Karpas-422 (cell line): ENCODE results near the gene NIP7. TPM values are rescaled to one million over a fixed set of nuclear protein-coding genes. Genes with fewer than 3 reads are reported as not detected.

Experiments
- DNase-seq: peaks from one replicate; pipeline ENCODE4 v3.0.0-alpha.2; 2015
- H2AFZ ChIP-seq: fragments of 200-600 bp; sonication (generic); 2 replicates; pipeline ENCODE4 v1.6.1; 2014; ENCODE audit warnings: antibody characterized with exemption, low read length, mixed read lengths
- H3K27ac ChIP-seq: fragments of 200-600 bp; sonication (generic); 2 replicates; pipeline ENCODE4 v1.5.1; 2014; ENCODE audit warnings: mild to moderate bottlenecking, low read length, moderate library complexity
- H3K27me3 ChIP-seq: fragments of 200-600 bp; sonication (generic); 2 replicates; pipeline ENCODE4 v1.6.1; 2014; ENCODE audit warnings: low read length, mixed read lengths
- H3K36me3 ChIP-seq: fragments of 200-600 bp; sonication (generic); 2 replicates; pipeline ENCODE4 v1.6.1; 2014; ENCODE audit warnings: low read length, mixed read lengths; ENCODE audit not compliant: insufficient read depth
- H3K4me1 ChIP-seq: fragments of 200-600 bp; sonication (generic); 2 replicates; pipeline ENCODE4 v1.6.1; 2014; ENCODE audit warnings: mild to moderate bottlenecking, low read length, mixed read lengths
- H3K4me2 ChIP-seq: fragments of 200-600 bp; sonication (generic); 2 replicates; pipeline ENCODE4 v1.6.1; 2014; ENCODE audit warnings: low read length, low read depth, mild to moderate bottlenecking; ENCODE audit not compliant: poor library complexity, severe bottlenecking
- H3K4me3 ChIP-seq: fragments of 200-600 bp; sonication (generic); 2 replicates; pipeline ENCODE4 v1.5.1; 2014; ENCODE audit warnings: mild to moderate bottlenecking, antibody characterized with exemption, low read length, mixed read lengths
- H3K79me2 ChIP-seq: fragments of 200-600 bp; sonication (generic); 2 replicates; pipeline ENCODE4 v1.6.1; 2014; ENCODE audit warnings: mild to moderate bottlenecking, low read length, mixed read lengths
- H3K9ac ChIP-seq: fragments of 200-600 bp; sonication (generic); 2 replicates; pipeline ENCODE4 v1.6.0; 2014; ENCODE audit warnings: low read length
- H3K9me2 ChIP-seq: fragments of 200-600 bp; sonication (generic), shearing (Covaris generic); replicated peaks from 2 replicates; pipeline ENCODE4 v1.6.0; 2014; ENCODE audit warnings: mild to moderate bottlenecking, low read length, moderate library complexity; ENCODE audit not compliant: insufficient read depth
- H3K9me3 ChIP-seq: fragments of 300-700, 200-600 bp; sonication (generic); 2 replicates; pipeline ENCODE4 v1.6.1; 2014; ENCODE audit warnings: low read length, mixed read lengths
- H4K20me1 ChIP-seq: fragments of 200-600 bp; sonication (generic); 2 replicates; pipeline ENCODE4 v1.6.1; 2014; ENCODE audit warnings: mild to moderate bottlenecking, antibody characterized with exemption, low read length, low read depth; ENCODE audit not compliant: insufficient read depth
- total RNA-seq: library from RNA; depleted of rRNA; stranded (reverse); fragments of >200 nt; shearing (Covaris generic); gene quantifications from 2 replicates; pipeline ENCODE4 v1.2.3, GENCODE V29; 2014; ENCODE audit warnings: low replicate concordance

NIP7 gene
- total RNA-seq, 1 experiment from 2014 or later: 24.4 TPM

DNA sequence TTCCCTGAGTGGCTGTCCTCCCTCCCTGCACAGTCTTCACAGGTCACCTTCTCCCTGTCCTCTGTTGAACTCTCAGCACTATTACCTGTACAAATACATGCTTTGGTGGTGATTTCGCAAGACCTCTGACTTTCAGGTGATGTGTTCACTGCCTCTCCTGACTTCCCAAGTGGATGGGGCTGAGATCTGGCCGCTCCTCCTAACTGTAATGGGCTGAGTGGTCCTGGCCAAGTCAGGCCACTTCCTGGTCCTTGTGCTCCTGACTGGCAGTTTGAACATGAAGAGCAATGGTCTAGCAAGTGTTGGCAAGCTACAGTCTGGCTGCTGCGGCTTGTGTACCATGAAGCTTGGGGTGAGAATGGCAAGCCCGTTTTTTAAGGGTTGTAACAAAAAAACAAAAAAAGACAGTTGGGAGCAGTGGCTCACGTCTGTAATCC lies 23.7 kb downstream of the NIP7 start:
- no peak for DNase-seq
- Histone ChIP-seq H4K20me1 (0 out of 2 replicates have a peak, but pooled peaks cover 7% of the 10 kb centered on the region), H3K4me3 (no peak overlapping the region), H3K79me2 (peaks cover 16% of the 10 kb centered on the region), H3K36me3 (peaks cover 34% of the 10 kb centered on the region), H3K9me3 (no peaks in the 10 kb centered on the region), H2AFZ (no peak overlapping the region), H3K27me3 (no peaks in the 10 kb centered on the region), H3K27ac (no peak overlapping the region), H3K4me1 (0 out of 2 replicates have a peak, but pooled peaks cover 4% of the 10 kb centered on the region), H3K9me2 (no peaks in the 10 kb centered on the region), H3K9ac (no peak overlapping the region), H3K4me2 (no peak overlapping the region)

DNA sequence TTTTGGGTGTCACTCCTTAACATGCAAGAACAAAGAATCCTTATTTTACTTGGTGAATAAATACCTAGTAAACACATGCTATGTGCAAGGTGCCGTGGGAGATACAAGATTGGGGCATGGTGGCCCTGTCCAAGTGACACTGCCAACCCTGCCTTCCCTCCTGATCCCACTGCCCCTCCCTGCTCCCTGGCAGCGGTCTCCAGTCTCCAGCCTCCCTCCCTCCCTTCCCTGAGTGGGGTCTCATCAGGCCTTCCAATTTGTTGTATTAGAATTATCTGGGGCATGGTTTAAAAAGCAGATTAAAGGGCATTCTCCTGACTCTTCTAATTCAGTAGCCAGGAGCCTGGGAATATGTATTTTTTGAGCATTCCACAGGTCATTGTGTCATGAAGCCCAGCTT lies 24.5 kb downstream of the NIP7 start:
- DNase-seq: no peak
- H3K9me3 ChIP-seq: no peaks in the 10 kb centered on the region

GRCh38 chr16:69365901-69366300 lies 26.3 kb downstream of the NIP7 start:
- H3K9me2 ChIP-seq: no peaks in the 10 kb centered on the region
- peaks cover 47% of the 10 kb centered on the region for H3K36me3 ChIP-seq
- H2AFZ ChIP-seq: no peak overlapping the region
- 0 out of 2 replicates have a peak, but pooled peaks cover 4% of the 10 kb centered on the region for H3K4me1 ChIP-seq
- H3K79me2 ChIP-seq: peaks cover 16% of the 10 kb centered on the region
- H3K9ac ChIP-seq: no peak overlapping the region
- DNase-seq: no peak
- H4K20me1 ChIP-seq: 0 out of 2 replicates have a peak, but pooled peaks cover 7% of the 10 kb centered on the region
- no peak overlapping the region for H3K4me2 ChIP-seq
- H3K27ac ChIP-seq: no peak overlapping the region
- H3K27me3 ChIP-seq: no peaks in the 10 kb centered on the region
- no peaks in the 10 kb centered on the region for H3K9me3 ChIP-seq
- no peak overlapping the region for H3K4me3 ChIP-seq

More for the DNA sequence above, 24.5 kb downstream of the NIP7 start:
- H3K4me2 ChIP-seq: no peak overlapping the region
- H3K9me2 ChIP-seq: no peaks in the 10 kb centered on the region
- 0 out of 2 replicates have a peak, but pooled peaks cover 4% of the 10 kb centered on the region for H3K4me1 ChIP-seq
- peaks cover 35% of the 10 kb centered on the region for H3K36me3 ChIP-seq
- peaks cover 16% of the 10 kb centered on the region for H3K79me2 ChIP-seq
- H3K9ac ChIP-seq: no peak overlapping the region
- H2AFZ ChIP-seq: no peak overlapping the region
- H3K27me3 ChIP-seq: no peaks in the 10 kb centered on the region
- no peak overlapping the region for H3K4me3 ChIP-seq
- no peak overlapping the region for H3K27ac ChIP-seq
- H4K20me1 ChIP-seq: 0 out of 2 replicates have a peak, but pooled peaks cover 7% of the 10 kb centered on the region

DNA sequence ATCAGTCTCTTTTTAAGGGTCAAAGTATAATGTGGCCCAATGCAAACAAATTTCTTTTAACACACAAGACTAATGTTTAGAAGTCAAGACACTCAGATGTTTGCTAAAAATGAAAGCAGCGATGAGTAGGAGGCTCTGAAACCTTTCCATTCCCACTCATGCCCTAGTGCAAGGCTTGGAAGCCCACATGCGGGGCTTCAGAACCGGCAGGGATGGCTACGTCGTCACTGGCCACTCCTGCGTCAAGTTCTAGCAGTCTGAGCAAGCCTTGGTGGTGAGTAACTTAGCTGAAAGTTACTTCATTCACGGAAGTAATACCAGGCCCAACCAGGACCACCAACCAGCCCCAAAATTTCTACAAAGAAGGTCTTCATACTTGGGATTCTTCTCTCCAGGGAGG lies 26.9 kb downstream of the NIP7 start:
- Histone ChIP-seq H3K9ac (no peak overlapping the region), H3K27me3 (no peaks in the 10 kb centered on the region), H3K9me2 (no peaks in the 10 kb centered on the region), H3K27ac (no peak overlapping the region), H3K36me3 (peaks cover 48% of the 10 kb centered on the region), H2AFZ (no peak overlapping the region), H4K20me1 (0 out of 2 replicates have a peak, but pooled peaks cover 7% of the 10 kb centered on the region), H3K4me1 (0 out of 2 replicates have a peak, but pooled peaks cover 4% of the 10 kb centered on the region), H3K79me2 (peaks cover 16% of the 10 kb centered on the region), H3K4me3 (no peak overlapping the region), H3K4me2 (no peak overlapping the region), H3K9me3 (no peaks in the 10 kb centered on the region)
- DNase-seq: no peak

- Histone ChIP-seq H3K4me3 (no peak overlapping the region), H3K9ac (no peak overlapping the region), H3K36me3 (peaks cover 57% of the 10 kb centered on the region), H3K9me2 (no peaks in the 10 kb centered on the region), H3K4me2 (no peak overlapping the region), H3K79me2 (peaks cover 24% of the 10 kb centered on the region), H3K27me3 (no peaks in the 10 kb centered on the region), H2AFZ (no peak overlapping the region), H3K27ac (no peak overlapping the region), H3K4me1 (no peaks in the 10 kb centered on the region), H3K9me3 (no peaks in the 10 kb centered on the region), H4K20me1 (0 out of 2 replicates have a peak, but pooled peaks cover 7% of the 10 kb centered on the region)
- DNase-seq: no peak
Measured at GRCh38 chr16:69367980-69368379, 28.4 kb downstream of the NIP7 start.

GRCh38 chr16:69368866-69369265 lies 29.3 kb downstream of the NIP7 start:
- no peaks in the 10 kb centered on the region for H3K9me2 ChIP-seq
- H3K27ac ChIP-seq: no peak overlapping the region

GRCh38 chr16:69371564-69371963 lies 32.0 kb downstream of the NIP7 start:
- H3K36me3 ChIP-seq: peaks cover 45% of the 10 kb centered on the region
- no peaks in the 10 kb centered on the region for H3K9me3 ChIP-seq
- no peak overlapping the region for H3K27ac ChIP-seq
- H3K4me2 ChIP-seq: no peak overlapping the region
- DNase-seq: no peak
- H3K27me3 ChIP-seq: no peaks in the 10 kb centered on the region
- no peak overlapping the region for H2AFZ ChIP-seq
- no peak overlapping the region for H3K9ac ChIP-seq
- H3K9me2 ChIP-seq: no peaks in the 10 kb centered on the region
- H3K79me2 ChIP-seq: peaks cover 34% of the 10 kb centered on the region
- no peaks in the 10 kb centered on the region for H3K4me1 ChIP-seq
- no peak overlapping the region for H3K4me3 ChIP-seq
- no peaks in the 10 kb centered on the region for H4K20me1 ChIP-seq

More at GRCh38 chr16:69368866-69369265, 29.3 kb downstream of the NIP7 start:
- H2AFZ ChIP-seq: no peak overlapping the region
- H3K4me1 ChIP-seq: no peaks in the 10 kb centered on the region
- H4K20me1 ChIP-seq: 0 out of 2 replicates have a peak, but pooled peaks cover 2% of the 10 kb centered on the region
- no peak overlapping the region for H3K9ac ChIP-seq
- H3K79me2 ChIP-seq: peaks cover 30% of the 10 kb centered on the region
- H3K4me2 ChIP-seq: no peak overlapping the region
- no peaks in the 10 kb centered on the region for H3K27me3 ChIP-seq
- no peak for DNase-seq
- H3K36me3 ChIP-seq: peaks cover 57% of the 10 kb centered on the region
- no peak overlapping the region for H3K4me3 ChIP-seq
- no peaks in the 10 kb centered on the region for H3K9me3 ChIP-seq

DNA sequence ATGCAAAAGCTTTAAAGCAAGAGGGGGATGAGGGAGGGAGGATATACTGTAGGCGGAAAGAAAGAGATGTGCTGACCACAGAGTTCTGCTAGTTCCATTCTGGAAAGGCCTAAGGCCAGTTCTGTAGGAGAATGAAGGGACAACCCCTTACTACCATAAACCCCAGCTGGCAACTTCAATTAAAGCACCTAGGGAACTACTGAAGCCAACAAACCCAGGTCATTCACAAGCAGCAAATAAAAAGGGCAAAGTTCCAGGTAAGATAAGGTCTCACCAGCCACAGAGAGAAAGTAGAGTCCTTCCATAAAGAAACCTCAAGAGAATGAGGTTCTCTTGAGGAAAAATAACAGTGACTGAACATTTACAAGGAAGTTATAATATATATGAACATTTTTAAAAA lies 33.4 kb downstream of the NIP7 start:
- H3K27ac ChIP-seq: no peak overlapping the region
- peaks cover 40% of the 10 kb centered on the region for H3K79me2 ChIP-seq
- no peak overlapping the region for H2AFZ ChIP-seq
- no peak for DNase-seq
- no peak overlapping the region for H3K4me2 ChIP-seq
- H3K27me3 ChIP-seq: no peaks in the 10 kb centered on the region
- no peak overlapping the region for H3K9ac ChIP-seq
- H3K4me1 ChIP-seq: no peaks in the 10 kb centered on the region
- H3K9me3 ChIP-seq: no peaks in the 10 kb centered on the region
- no peaks in the 10 kb centered on the region for H4K20me1 ChIP-seq
- H3K4me3 ChIP-seq: no peak overlapping the region
- peaks cover 37% of the 10 kb centered on the region for H3K36me3 ChIP-seq
- H3K9me2 ChIP-seq: no peaks in the 10 kb centered on the region
